Measurements from ENCODE around the gene LCP1.

The LCP1 gene

DNA sequence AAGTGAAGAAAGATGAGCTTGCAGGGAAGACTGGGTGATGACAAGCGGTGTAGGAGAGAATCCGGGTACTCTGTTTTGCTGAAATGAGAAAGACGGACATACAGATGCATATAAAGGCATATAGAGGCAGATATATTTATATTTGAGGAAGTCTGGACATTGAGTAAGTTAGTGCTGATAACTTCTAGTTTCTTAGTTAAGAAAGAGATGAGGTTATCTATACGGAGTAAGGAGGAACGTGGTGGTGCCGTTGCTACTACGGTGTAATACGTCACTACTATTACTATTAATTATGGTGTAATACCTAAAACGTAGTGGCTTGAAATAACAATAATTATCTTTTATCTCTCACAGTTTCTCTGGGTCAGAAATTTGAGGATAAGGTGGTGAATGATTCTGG lies 67.4 kb downstream of the LCP1 start:
- H3K36me3 ChIP-seq (ENCODE audit: control insufficient read depth, low read length) = no peaks in the 10 kb centered on the region
- H3K4me3 ChIP-seq (ENCODE audit: low read length) = no peak overlapping the region
- no peaks in the 10 kb centered on the region for H3K9me2 ChIP-seq (replicated peaks; ENCODE audit: control insufficient read depth, low read length)
- no peak overlapping the region for H3K4me2 ChIP-seq (ENCODE audit: low read length)
- H4K20me1 ChIP-seq (ENCODE audit: control insufficient read depth, insufficient read depth, low read depth, low read length) = no peaks in the 10 kb centered on the region
- no peaks in the 10 kb centered on the region for H3F3A ChIP-seq (ENCODE audit: control insufficient read depth, insufficient read depth)
- H3K4me1 ChIP-seq (ENCODE audit: control insufficient read depth, low read length) = no peaks in the 10 kb centered on the region
- peaks cover 19% of the 10 kb centered on the region for H3K27me3 ChIP-seq (ENCODE audit: control insufficient read depth, low read length)
- no peaks in the 10 kb centered on the region for H3K9me3 ChIP-seq (ENCODE audit: control insufficient read depth, insufficient read depth, low read length)
- no peak for TF ChIP-seq EZH2phosphoT487 (IDR thresholded peaks at IDR 0.05; ENCODE audit: borderline replicate concordance, low read length)
- TF ChIP-seq, protein P1, sequence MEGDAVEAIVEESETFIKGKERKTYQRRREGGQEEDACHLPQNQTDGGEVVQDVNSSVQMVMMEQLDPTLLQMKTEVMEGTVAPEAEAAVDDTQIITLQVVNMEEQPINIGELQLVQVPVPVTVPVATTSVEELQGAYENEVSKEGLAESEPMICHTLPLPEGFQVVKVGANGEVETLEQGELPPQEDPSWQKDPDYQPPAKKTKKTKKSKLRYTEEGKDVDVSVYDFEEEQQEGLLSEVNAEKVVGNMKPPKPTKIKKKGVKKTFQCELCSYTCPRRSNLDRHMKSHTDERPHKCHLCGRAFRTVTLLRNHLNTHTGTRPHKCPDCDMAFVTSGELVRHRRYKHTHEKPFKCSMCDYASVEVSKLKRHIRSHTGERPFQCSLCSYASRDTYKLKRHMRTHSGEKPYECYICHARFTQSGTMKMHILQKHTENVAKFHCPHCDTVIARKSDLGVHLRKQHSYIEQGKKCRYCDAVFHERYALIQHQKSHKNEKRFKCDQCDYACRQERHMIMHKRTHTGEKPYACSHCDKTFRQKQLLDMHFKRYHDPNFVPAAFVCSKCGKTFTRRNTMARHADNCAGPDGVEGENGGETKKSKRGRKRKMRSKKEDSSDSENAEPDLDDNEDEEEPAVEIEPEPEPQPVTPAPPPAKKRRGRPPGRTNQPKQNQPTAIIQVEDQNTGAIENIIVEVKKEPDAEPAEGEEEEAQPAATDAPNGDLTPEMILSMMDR (IDR thresholded peaks at IDR 0.05; ENCODE audit: low read depth, low read length, poor library complexity, severe bottlenecking) = no peak
- no peak overlapping the region for H3K27ac ChIP-seq (ENCODE audit: low read depth, low read length)
- no peaks in the 10 kb centered on the region for H3K79me2 ChIP-seq (ENCODE audit: control insufficient read depth, low read length)

DNA sequence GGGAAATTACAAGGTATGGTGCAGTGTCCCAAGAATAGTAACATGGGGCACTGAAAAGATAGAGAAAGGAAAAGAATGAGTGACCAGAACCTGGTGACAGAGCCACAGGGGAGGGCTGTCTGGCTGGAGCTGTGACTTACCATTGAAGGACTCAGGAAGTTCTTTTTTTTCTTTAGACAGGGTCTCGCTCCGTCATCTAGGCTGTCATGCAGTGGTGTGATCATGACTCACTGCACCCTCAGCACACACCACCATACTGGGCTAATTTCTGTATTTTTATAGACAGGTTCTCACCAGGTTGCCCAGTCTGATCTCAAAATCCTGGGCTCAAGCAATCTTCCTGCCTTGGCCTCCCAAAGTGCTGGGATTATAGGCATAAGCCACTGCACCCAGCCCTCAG lies 68.4 kb downstream of the LCP1 start:
- Histone ChIP-seq H3K36me3 (ENCODE audit: control insufficient read depth, low read length) (no peaks in the 10 kb centered on the region), H3K27me3 (ENCODE audit: control insufficient read depth, low read length) (peaks cover 12% of the 10 kb centered on the region), H3K9me3 (ENCODE audit: control insufficient read depth, insufficient read depth, low read length) (no peaks in the 10 kb centered on the region), H3K79me2 (ENCODE audit: control insufficient read depth, low read length) (no peaks in the 10 kb centered on the region), H3K4me3 (ENCODE audit: low read length) (no peak overlapping the region), H3K27ac (ENCODE audit: low read depth, low read length) (no peak overlapping the region), H3K9me2 (replicated peaks; ENCODE audit: control insufficient read depth, low read length) (no peaks in the 10 kb centered on the region), H4K20me1 (ENCODE audit: control insufficient read depth, insufficient read depth, low read depth, low read length) (no peaks in the 10 kb centered on the region), H3K4me2 (ENCODE audit: low read length) (no peak overlapping the region), H3K4me1 (ENCODE audit: control insufficient read depth, low read length) (no peaks in the 10 kb centered on the region), H3F3A (ENCODE audit: control insufficient read depth, insufficient read depth) (no peaks in the 10 kb centered on the region)
- no peak for TF ChIP-seq EZH2phosphoT487 (IDR thresholded peaks at IDR 0.05; ENCODE audit: borderline replicate concordance, low read length)
- TF ChIP-seq, protein P1 (IDR thresholded peaks at IDR 0.05; ENCODE audit: low read depth, low read length, poor library complexity, severe bottlenecking) = no peak

DNA sequence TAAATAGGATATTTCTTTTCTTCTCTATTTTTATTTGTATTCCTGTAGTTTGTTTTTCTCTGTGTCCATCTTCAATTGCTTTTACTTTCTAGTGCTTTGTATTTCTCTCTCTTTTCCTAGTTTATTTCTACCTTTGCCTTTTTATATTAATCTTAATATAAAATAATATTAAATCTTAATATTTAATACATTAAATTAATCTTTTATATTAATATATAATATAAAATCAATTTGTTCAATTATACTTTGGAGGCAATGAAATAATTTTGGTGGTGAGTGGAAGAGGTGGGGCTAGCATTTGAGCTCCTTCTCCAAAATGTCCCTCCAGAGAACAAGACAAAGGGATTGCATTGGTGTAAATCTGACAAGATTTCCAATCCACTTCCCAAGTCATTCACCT lies 70.8 kb downstream of the LCP1 start:
- H3K4me1 ChIP-seq (ENCODE audit: control insufficient read depth, low read length) = peaks cover 4% of the 10 kb centered on the region; the same call in 1 of the 2 replicates
- H3K4me2 ChIP-seq (ENCODE audit: low read length) = no peak overlapping the region
- H3K79me2 ChIP-seq (ENCODE audit: control insufficient read depth, low read length) = no peaks in the 10 kb centered on the region
- no peak overlapping the region for H3K27ac ChIP-seq (ENCODE audit: low read depth, low read length)
- no peaks in the 10 kb centered on the region for H3K36me3 ChIP-seq (ENCODE audit: control insufficient read depth, low read length)
- H3K9me2 ChIP-seq (replicated peaks; ENCODE audit: control insufficient read depth, low read length) = no peaks in the 10 kb centered on the region
- TF ChIP-seq, protein P1 (IDR thresholded peaks at IDR 0.05; ENCODE audit: low read depth, low read length, poor library complexity, severe bottlenecking) = no peak
- no peak for TF ChIP-seq EZH2phosphoT487 (IDR thresholded peaks at IDR 0.05; ENCODE audit: borderline replicate concordance, low read length)
- no peaks in the 10 kb centered on the region for H3F3A ChIP-seq (ENCODE audit: control insufficient read depth, insufficient read depth)
- no peak overlapping the region for H3K4me3 ChIP-seq (ENCODE audit: low read length)
- no peaks in the 10 kb centered on the region for H3K9me3 ChIP-seq (ENCODE audit: control insufficient read depth, insufficient read depth, low read length)
- H4K20me1 ChIP-seq (ENCODE audit: control insufficient read depth, insufficient read depth, low read depth, low read length) = no peaks in the 10 kb centered on the region
- peaks cover 6% of the 10 kb centered on the region; the same call in 1 of the 2 replicates for H3K27me3 ChIP-seq (ENCODE audit: control insufficient read depth, low read length)

Data from DOHH2 (cell line).